HG03442 (cell line): ENCODE measurements around the gene ELFN1.

ENCODE experiments used
- ATAC-seq: cut with Tn5 transposase; IDR thresholded peaks from one replicate; pipeline ENCODE4 v1.9.1; 2021; ENCODE audit warnings: mild to moderate bottlenecking, moderate library complexity; ENCODE audit not compliant: unreplicated experiment

ELFN1 gene

GRCh38 chr7:1669954-1670893 is at the start of gene ELFN1:
Gene ELFN1 (plus strand): TSS chr7:1670277. CDS start chr7:1744597, 74,320 bp downstream.
- ATAC-seq, result no peak

- no peak for ATAC-seq
These were observed 49.2 kb upstream of the ELFN1 start for GRCh38 chr7:1620835-1621234.

- no peak for ATAC-seq
These were observed 48.4 kb upstream of the ELFN1 start for GRCh38 chr7:1621718-1622117.

- ATAC-seq, result no peak
These were observed 47.6 kb upstream of the ELFN1 start for GRCh38 chr7:1622441-1622840.

GRCh38 chr7:1623810-1624209 is 46.3 kb upstream of the ELFN1 start:
- ATAC-seq, result no peak

- ATAC-seq, result no peak
These were observed 44.8 kb upstream of the ELFN1 start for GRCh38 chr7:1624999-1625927.

- no peak for ATAC-seq
These were observed 43.3 kb upstream of the ELFN1 start for GRCh38 chr7:1626769-1627168.

GRCh38 chr7:1630700-1631336 is 39.3 kb upstream of the ELFN1 start:
- ATAC-seq, result no peak

GRCh38 chr7:1631678-1632077 is 38.4 kb upstream of the ELFN1 start:
- ATAC-seq, result no peak

GRCh38 chr7:1632506-1632905 is 37.6 kb upstream of the ELFN1 start:
- ATAC-seq, result no peak

- no peak for ATAC-seq
These were observed 36.9 kb upstream of the ELFN1 start for GRCh38 chr7:1632916-1633785.

GRCh38 chr7:1635401-1635800 is 34.7 kb upstream of the ELFN1 start:
- no peak for ATAC-seq

- no peak for ATAC-seq
These were observed 32.9 kb upstream of the ELFN1 start for GRCh38 chr7:1637155-1637554.

- ATAC-seq, result no peak
These were observed 31.8 kb upstream of the ELFN1 start for GRCh38 chr7:1638215-1638661.

GRCh38 chr7:1639071-1639470 is 31.0 kb upstream of the ELFN1 start:
- no peak for ATAC-seq

- no peak for ATAC-seq
These were observed 30.4 kb upstream of the ELFN1 start for GRCh38 chr7:1639532-1640175.

GRCh38 chr7:1640376-1641172 is 29.5 kb upstream of the ELFN1 start:
- no peak for ATAC-seq

- ATAC-seq, result no peak
These were observed 28.9 kb upstream of the ELFN1 start for GRCh38 chr7:1641173-1641572.
